ENCODE measurements around the gene CYTIP.

Gene CYTIP

GRCh38 chr2:157460897-157461296 lies 17.0 kb upstream of the CYTIP start:
- no peak for DNase-seq

- no peak for DNase-seq
Observed at GRCh38 chr2:157460384-157460837, 16.5 kb upstream of the CYTIP start.

DNA sequence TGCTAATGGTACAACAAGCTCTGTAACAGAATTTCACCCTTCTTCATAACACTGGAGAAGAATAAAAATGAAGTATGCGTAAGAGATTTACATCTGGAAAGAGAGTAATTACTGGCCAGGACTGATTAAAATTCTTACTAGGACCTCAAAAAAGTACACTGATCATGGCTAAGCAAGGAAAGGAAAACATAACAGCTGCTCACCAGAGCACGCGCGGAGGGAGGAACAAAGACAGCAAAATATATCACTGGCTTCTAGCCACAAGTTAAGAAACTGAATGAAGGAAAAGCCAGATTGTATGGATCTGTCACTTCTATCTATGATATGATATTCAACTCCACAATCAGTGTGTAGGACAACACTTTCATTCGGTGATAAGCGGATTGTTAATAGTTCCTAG lies 15.6 kb upstream of the CYTIP start:
- no peak for DNase-seq

DNA sequence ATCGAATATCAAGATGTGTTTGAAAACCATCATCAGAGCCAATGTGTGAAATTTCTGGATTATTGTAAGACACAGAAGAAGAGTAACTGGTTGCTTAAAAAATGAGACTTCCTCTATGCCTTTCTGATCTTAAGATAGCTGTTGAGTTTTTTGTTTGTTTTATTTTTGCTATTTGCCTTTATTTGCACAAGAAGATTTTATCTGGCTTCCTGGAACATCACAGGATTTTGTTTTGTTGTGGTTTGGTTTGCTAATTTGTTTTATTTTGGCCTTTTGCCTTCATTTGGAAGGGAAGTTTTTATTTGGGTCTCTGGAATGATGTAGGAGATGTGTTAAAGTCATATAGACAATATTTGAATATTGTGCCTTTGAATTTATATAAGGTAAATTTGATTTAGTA lies 3.9 kb upstream of the CYTIP start:
- DNase-seq: peak; percentile 55

DNA sequence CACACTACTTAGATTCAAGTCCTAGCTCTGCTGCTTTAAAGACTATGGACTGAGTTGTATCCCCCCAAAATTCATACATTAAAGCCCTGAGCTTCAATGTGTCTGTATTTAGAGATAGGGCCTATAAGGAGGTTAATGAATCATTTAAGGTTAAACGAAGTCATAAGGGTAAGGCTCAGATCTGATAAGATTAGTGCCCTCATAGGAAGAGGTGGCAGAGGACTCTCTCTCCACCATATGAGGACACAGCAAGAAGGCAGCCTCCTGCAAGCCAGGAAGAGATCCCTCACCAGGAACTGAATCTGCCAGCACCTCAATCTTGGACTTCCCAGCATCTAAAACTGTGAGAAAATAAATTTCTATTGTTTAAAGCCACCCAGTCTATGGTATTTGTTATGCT lies 3.1 kb upstream of the CYTIP start:
- DNase-seq: peak; percentile 37

- peak; percentile 49 for DNase-seq
Observed at GRCh38 chr2:157444641-157445040, 752 bp upstream of the CYTIP start.

DNA sequence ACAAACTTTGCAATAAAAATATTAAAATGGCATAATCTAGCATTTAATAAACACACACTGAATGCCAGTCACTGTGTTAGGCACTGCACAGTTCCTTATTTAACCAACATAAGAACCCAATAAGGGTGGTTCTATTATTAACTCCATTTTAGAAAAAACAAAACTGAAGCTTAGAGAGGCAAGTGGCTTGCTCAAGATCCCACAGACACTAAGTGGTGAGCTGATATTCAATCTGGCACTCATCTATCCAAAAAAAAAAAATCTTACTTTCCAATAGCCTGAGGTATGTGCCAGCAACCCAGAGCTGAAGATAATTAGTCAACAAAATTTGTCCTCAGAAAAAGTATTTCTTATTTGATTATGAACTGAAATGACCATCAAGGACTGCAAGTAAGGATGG lies 799 bp downstream of the CYTIP start:
- peak; percentile 49 for DNase-seq

DNA sequence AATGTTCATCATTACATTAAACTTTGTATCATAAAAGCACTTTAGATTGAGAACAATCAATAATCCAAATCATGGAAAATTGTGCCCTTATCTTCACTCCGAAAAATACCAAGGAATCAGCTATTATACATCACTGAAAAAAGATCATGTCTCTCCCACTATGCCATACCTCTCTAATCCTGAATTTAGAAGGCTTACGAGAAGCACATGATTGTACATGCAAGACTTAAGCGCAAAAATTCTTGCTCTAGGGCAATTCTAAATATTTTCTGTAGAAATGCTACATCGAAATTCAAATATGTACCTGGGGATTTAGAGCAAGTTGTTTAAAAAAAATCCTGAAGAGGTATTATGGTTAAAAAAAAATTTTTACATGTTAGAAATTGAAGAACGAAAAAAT lies 1.3 kb downstream of the CYTIP start:
- DNase-seq: peak; percentile 33

DNA sequence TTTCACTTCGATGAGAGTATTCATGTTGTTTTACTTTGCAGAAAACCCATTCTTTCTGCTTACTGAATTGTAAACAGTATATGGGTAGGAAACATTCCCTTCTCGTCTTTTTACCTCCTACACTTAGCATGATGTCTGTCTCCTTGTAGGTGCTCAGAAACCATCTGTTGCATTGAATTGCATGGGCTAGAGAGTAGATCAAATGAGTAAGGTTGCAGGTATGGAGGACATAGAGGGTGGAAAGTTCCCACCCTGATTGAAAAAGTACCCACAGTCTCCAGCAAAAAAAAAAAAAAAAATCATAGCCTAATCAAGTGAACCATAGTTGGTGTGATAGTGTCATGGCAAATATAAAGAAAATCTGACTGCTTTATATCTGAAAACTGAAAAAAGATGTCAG lies 1.7 kb downstream of the CYTIP start:
- DNase-seq: peak; percentile 58

- peak; percentile 82 for DNase-seq
Observed at GRCh38 chr2:157441072-157441454, 2.8 kb downstream of the CYTIP start.

GRCh38 chr2:157440404-157441071 lies 3.4 kb downstream of the CYTIP start:
- DNase-seq: no peak

- peak; percentile 65 for DNase-seq
Observed at GRCh38 chr2:157439824-157440186, 4.1 kb downstream of the CYTIP start.

DNA sequence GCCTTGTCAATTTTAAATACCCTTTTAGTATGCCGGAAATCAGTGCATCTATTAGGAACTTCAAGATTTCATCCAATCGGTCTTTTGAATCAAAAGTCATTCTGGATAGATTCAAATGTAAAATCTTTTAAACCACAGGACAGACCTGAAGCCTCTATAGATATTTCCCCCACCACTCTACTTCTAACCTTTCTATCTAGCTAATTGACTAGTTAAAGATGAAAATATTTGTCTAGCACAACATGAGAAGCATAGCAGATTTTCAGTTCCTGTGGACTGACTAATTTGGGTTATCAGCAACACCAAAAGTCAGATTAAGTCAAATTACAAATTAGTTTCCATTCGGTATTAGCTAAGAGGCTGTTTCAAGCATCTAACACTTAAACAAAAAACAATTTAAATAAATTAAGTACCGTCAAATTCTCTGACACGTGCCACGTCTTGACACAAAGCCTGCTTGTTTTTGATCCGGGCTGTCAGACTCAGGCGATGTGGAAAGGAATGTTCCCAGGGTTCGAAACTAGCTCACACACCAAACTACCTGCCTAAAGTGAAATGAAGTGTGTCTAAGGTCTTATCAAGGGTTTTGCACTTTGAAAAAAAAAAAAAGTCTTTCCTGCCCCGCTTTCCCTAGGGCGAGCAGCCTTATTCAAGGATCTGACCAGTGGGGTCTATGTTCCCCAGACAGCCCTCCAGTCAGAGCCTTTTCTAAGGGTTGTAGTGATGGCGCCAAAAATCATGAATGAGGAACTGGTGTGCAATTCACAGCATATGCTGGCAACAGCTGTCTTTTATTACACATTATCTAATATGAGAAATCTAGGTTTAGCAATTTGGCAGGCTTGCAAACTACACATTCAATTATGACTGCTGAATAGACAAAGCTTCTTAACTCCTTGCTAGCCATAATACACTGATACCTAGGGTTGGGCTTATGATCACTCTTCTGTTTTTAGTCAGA lies 4.7 kb downstream of the CYTIP start:
- peak; percentile 58 for DNase-seq

DNA sequence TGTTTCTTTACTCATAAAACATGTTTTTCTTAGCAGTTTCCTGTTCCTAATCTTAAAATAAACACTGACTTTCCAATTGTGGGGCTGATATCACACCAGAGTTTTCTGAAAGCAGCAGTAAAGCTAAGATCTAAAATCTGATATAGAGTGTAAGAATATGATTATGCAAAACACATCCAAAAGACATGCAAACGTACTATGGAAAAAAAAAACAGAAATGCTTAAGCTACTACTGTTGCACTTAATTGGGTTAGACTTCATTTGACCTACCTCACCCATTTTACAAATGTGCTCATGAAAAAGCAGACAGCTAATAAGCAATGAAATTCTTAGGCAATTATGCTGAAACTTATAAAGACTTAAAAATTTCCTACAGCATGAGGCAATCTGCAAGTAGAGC lies 10.5 kb downstream of the CYTIP start:
- peak; percentile 32 for DNase-seq

GRCh38 chr2:157432475-157433106 lies 11.3 kb downstream of the CYTIP start:
- peak; percentile 8 for DNase-seq

GRCh38 chr2:157431176-157431575 lies 12.7 kb downstream of the CYTIP start:
- DNase-seq: no peak

- no peak for DNase-seq
Observed at GRCh38 chr2:157428500-157429175, 15.3 kb downstream of the CYTIP start.

- DNase-seq: no peak
Observed at GRCh38 chr2:157427922-157428303, 16.0 kb downstream of the CYTIP start.

- DNase-seq: no peak
Observed at GRCh38 chr2:157427003-157427921, 16.6 kb downstream of the CYTIP start.

GRCh38 chr2:157426477-157426994 lies 17.4 kb downstream of the CYTIP start:
- no peak for DNase-seq

DNA sequence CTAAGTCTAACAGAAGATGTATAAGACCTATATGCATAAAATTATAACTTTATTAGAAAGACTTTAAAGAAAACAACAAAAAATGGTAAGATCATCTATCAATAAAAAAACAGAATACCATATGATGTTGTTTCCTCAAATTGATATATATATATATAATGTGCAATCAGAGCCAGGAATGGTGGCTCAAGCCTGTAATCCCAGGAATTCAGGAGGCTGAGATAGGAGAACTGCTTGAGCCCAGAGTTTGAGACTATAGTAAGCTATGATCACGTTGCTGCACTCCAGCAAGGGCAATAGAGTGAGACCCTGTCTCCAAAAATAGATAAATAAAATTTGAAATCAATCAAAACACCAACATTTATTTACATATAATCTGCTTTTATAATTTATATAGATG lies 19.5 kb downstream of the CYTIP start:
- DNase-seq: no peak

DNA sequence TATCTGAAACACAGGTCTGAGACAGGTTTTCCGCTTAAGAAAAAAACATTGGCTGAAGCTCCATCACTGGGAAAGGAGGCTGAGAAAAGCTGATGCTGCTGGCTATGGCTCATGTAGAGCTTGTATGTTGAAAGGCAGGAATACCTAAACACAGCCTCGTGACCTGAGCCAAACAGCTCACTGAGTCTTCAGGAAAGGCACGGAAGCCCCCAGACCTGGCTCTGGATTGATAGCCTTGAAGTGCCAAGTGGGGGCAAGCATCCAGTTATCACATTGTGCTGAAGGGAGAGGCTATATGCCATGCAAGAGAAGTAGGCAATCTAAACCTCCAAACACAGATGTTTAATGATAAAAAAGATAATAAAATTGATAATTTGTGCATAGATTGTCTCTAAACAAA lies 21.9 kb downstream of the CYTIP start:
- peak; percentile 7 for DNase-seq

All from CD4-positive, alpha-beta T cell treated with Interleukin-17A for 1 hour (primary cell).